Neural progenitor cell (in vitro differentiated cells): ENCODE measurements around the gene TBCA.

Experiments used
- EZH2phosphoT487 ChIP-seq: fragments of 200-600 bp; sonication (generic); IDR thresholded peaks from 2 replicates; pipeline ENCODE4 v1.6.1; 2017; ENCODE audit warnings: antibody characterized with exemption
- TF ChIP-seq, protein P1 (sequence below): fragments of 200-600 bp; sonication (generic); IDR thresholded peaks from 2 replicates; pipeline ENCODE4 v1.5.1; 2017; ENCODE audit warnings: antibody characterized with exemption, mild to moderate bottlenecking

DNA sequence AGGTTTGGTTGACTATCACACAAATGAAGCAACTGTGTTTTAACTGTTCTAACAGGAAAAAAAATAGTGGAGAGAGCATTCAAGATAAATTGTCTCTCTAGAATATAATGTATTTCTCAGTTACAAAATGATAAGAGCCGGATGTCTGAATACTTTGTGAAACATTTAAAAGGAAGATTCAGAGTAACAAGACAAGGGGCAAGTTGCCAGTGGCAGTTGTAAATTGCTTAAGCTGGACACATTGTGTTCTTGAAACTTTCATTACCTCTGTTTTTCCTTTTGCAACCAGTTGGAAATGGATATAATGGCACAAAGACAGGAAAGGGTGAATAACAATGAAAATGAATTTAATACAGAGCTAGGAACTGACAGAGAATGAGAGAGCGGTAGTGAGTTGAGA is 15.2 kb upstream of the TBCA start:
- TF ChIP-seq, protein P1, sequence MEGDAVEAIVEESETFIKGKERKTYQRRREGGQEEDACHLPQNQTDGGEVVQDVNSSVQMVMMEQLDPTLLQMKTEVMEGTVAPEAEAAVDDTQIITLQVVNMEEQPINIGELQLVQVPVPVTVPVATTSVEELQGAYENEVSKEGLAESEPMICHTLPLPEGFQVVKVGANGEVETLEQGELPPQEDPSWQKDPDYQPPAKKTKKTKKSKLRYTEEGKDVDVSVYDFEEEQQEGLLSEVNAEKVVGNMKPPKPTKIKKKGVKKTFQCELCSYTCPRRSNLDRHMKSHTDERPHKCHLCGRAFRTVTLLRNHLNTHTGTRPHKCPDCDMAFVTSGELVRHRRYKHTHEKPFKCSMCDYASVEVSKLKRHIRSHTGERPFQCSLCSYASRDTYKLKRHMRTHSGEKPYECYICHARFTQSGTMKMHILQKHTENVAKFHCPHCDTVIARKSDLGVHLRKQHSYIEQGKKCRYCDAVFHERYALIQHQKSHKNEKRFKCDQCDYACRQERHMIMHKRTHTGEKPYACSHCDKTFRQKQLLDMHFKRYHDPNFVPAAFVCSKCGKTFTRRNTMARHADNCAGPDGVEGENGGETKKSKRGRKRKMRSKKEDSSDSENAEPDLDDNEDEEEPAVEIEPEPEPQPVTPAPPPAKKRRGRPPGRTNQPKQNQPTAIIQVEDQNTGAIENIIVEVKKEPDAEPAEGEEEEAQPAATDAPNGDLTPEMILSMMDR = no peak
- no peak for TF ChIP-seq EZH2phosphoT487
